CD14-positive monocyte (primary cell): ENCODE results near the gene SRR. TPM values are rescaled to one million over a fixed set of nuclear protein-coding genes. Genes with fewer than 3 reads are reported as not detected.

Experiments used
- DNase-seq, 3 donors: peaks; one replicate each; pipeline ENCODE4 v3.0.0-alpha.2; 2011 to 2022
- H2AFZ ChIP-seq: 2 replicates; pipeline ENCODE4 v1.6.0; 2012; ENCODE audit warnings: mild to moderate bottlenecking, low read depth, low read length, inconsistent platforms; ENCODE audit not compliant: insufficient read depth, poor library complexity, severe bottlenecking
- H3K27ac ChIP-seq, 2 donors: 1 replicate in 1 of 2; 2 replicates in 1 of 2; pipeline ENCODE4 v1.5.1; 2012 to 2013; ENCODE audit warnings: low read length in 2 of 2, control low read depth in 1 of 2, inconsistent platforms in 1 of 2, low read depth in 1 of 2, mild to moderate bottlenecking in 1 of 2
- H3K27me3 ChIP-seq, 2 donors: one replicate each; pipeline versions ENCODE4 v1.6.0 to v1.6.1; 2011 to 2013; ENCODE audit warnings: low read length in 2 of 2; ENCODE audit not compliant: control insufficient read depth in 2 of 2, insufficient read depth in 2 of 2
- H3K36me3 ChIP-seq, 2 donors: replicated peaks in 1 of 2; 1 replicate in 1 of 2; 2 replicates in 1 of 2; pipeline versions ENCODE4 v1.5.1 to v1.6.1; 2012 to 2013; ENCODE audit warnings: low read length in 2 of 2, control low read depth in 1 of 2, inconsistent platforms in 1 of 2, mild to moderate bottlenecking in 1 of 2; ENCODE audit not compliant: insufficient read depth in 2 of 2, control insufficient read depth in 1 of 2
- H3K4me1 ChIP-seq, 2 donors: 1 replicate in 1 of 2; 2 replicates in 1 of 2; pipeline versions ENCODE4 v1.5.1 to v1.6.1; 2012 to 2013; ENCODE audit warnings: low read length in 2 of 2, control low read depth in 1 of 2, inconsistent platforms in 1 of 2, mild to moderate bottlenecking in 1 of 2, moderate library complexity in 1 of 2; ENCODE audit not compliant: insufficient read depth in 2 of 2, control insufficient read depth in 1 of 2
- H3K4me2 ChIP-seq: replicated peaks from 2 replicates; pipeline ENCODE3; 2012; ENCODE audit warnings: low read length, moderate library complexity, mild to moderate bottlenecking; ENCODE audit not compliant: poor library complexity, severe bottlenecking; ENCODE audit errors: extremely low read depth
- H3K4me3 ChIP-seq, 3 experiments: fragments of 200-600 bp in 1 of 3; sonication (generic) in 1 of 3; replicated peaks in 1 of 3; 1 replicate in 2 of 3; 2 replicates in 1 of 3; pipeline ENCODE4 v1.5.1; 2011 to 2013; ENCODE audit warnings: low read length in 3 of 3, mild to moderate bottlenecking in 3 of 3, control low read depth in 2 of 3, low read depth in 2 of 3, inconsistent platforms in 1 of 3, moderate library complexity in 1 of 3
- H3K79me2 ChIP-seq: 2 replicates; pipeline ENCODE4 v1.6.0; 2012; ENCODE audit warnings: mild to moderate bottlenecking, control low read depth, inconsistent platforms, low read length, moderate library complexity; ENCODE audit not compliant: insufficient read depth
- H3K9ac ChIP-seq: 2 replicates; pipeline ENCODE4 v1.6.0; 2017; ENCODE audit warnings: low read length, mild to moderate bottlenecking; ENCODE audit not compliant: insufficient read depth, poor library complexity, severe bottlenecking
- H3K9me3 ChIP-seq, 2 donors: replicated peaks in 1 of 2; 1 replicate in 1 of 2; 2 replicates in 1 of 2; pipeline versions ENCODE4 v1.5.1 to v1.6.1; 2012 to 2013; ENCODE audit warnings: low read length in 2 of 2, control low read depth in 1 of 2; ENCODE audit not compliant: control insufficient read depth in 1 of 2, insufficient read depth in 1 of 2
- H4K20me1 ChIP-seq: 2 replicates; pipeline ENCODE4 v1.6.0; 2012; ENCODE audit warnings: mild to moderate bottlenecking, low read length, control low read depth, moderate library complexity; ENCODE audit not compliant: insufficient read depth
- H3K27ac Mint-ChIP-seq, 7 donors: one replicate each; pipeline ENCODE4 v1.8.0; 2020; ENCODE audit warnings: mild to moderate bottlenecking in 7 of 7, mixed read lengths in 7 of 7, moderate library complexity in 6 of 7, inconsistent platforms in 2 of 7
- H3K27me3 Mint-ChIP-seq, 3 donors: one replicate each; pipeline ENCODE4 v1.8.0; 2021 to 2022; ENCODE audit warnings: low read depth in 3 of 3, mild to moderate bottlenecking in 3 of 3, mixed read lengths in 3 of 3, moderate library complexity in 3 of 3, inconsistent platforms in 1 of 3
- H3K36me3 Mint-ChIP-seq, 2 donors: one replicate each; pipeline ENCODE4 v1.8.0; 2020; ENCODE audit warnings: mixed read lengths in 2 of 2, inconsistent platforms in 1 of 2, mild to moderate bottlenecking in 1 of 2
- H3K4me1 Mint-ChIP-seq: one replicate; pipeline ENCODE4 v1.8.0; 2020; ENCODE audit warnings: mild to moderate bottlenecking, mixed read lengths
- H3K4me3 Mint-ChIP-seq, 2 donors: one replicate each; pipeline ENCODE4 v1.8.0; 2020; ENCODE audit warnings: mild to moderate bottlenecking in 2 of 2, mixed read lengths in 2 of 2, moderate library complexity in 1 of 2
- H3K9me3 Mint-ChIP-seq, 7 donors: one replicate each; pipeline ENCODE4 v1.8.0; 2020 to 2022; ENCODE audit warnings: mixed read lengths in 7 of 7, mild to moderate bottlenecking in 6 of 7, moderate library complexity in 6 of 7, inconsistent platforms in 2 of 7
- WGBS: methylation state at CpG from one replicate; pipeline ENCODE4 v1.1.5; 2013; ENCODE audit warnings: missing lambda C conversion rate; ENCODE audit not compliant: insufficient coverage; 5-methylcytosine and 5-hydroxymethylcytosine counted together
- intact Hi-C, 2 donors: fragments of 100-400 bp; cut with micrococcal nuclease; formaldehyde crosslinking; loops; one replicate each; pipeline versions ENCODE4 v1.15.0 to v1.15.1; 2023
- polyA plus RNA-seq, 3 donors: library from polyadenylated mRNA; depleted of rRNA in 1 of 3; unstranded in 2 of 3; stranded (reverse) in 1 of 3; fragments of 300-500 nt in 2 of 3; fragments of >200 nt in 1 of 3; fragmentation: Illumina TruSeq in 2 of 3; gene quantifications; 1 replicate in 2 of 3; 2 replicates in 1 of 3; pipeline ENCODE4 v1.2.3, GENCODE V29; 2012 to 2021
- TF ChIP-seq, protein P1 (sequence below): fragments of 200-600 bp; IDR thresholded peaks from one replicate; pipeline ENCODE4 v1.8.0; 2022; ENCODE audit warnings: antibody characterized with exemption, mild to moderate bottlenecking

Gene SRR
- polyA plus RNA-seq, 3 donors: 3.4 to 5.7 (median 3.7) TPM

DNA sequence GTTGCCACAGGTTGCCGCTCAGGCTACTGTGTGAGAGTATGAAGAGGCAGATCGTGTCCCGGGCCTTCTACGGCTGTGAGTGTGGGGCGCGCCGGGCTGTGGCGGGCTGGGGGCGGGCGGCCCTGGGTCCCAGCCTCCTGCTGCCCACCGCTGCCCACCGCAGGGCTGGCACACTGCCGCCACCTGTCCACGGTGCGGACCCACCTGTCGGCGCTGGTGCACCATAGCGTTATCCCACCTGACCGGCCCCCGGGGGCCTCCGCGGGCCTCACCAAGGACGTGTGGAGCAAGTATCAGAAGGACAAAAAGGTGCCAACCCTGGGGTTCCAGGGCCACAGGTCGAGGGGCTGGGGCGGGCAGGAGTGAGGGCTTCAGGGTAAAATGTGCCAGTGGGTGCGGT is 68.4 kb downstream of the SRR start:
- 99% methylated on average over 19 of the region's 26 CpGs for WGBS
- TF ChIP-seq, protein P1, sequence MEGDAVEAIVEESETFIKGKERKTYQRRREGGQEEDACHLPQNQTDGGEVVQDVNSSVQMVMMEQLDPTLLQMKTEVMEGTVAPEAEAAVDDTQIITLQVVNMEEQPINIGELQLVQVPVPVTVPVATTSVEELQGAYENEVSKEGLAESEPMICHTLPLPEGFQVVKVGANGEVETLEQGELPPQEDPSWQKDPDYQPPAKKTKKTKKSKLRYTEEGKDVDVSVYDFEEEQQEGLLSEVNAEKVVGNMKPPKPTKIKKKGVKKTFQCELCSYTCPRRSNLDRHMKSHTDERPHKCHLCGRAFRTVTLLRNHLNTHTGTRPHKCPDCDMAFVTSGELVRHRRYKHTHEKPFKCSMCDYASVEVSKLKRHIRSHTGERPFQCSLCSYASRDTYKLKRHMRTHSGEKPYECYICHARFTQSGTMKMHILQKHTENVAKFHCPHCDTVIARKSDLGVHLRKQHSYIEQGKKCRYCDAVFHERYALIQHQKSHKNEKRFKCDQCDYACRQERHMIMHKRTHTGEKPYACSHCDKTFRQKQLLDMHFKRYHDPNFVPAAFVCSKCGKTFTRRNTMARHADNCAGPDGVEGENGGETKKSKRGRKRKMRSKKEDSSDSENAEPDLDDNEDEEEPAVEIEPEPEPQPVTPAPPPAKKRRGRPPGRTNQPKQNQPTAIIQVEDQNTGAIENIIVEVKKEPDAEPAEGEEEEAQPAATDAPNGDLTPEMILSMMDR: no peak
- intact Hi-C loops: no loop called here

DNA sequence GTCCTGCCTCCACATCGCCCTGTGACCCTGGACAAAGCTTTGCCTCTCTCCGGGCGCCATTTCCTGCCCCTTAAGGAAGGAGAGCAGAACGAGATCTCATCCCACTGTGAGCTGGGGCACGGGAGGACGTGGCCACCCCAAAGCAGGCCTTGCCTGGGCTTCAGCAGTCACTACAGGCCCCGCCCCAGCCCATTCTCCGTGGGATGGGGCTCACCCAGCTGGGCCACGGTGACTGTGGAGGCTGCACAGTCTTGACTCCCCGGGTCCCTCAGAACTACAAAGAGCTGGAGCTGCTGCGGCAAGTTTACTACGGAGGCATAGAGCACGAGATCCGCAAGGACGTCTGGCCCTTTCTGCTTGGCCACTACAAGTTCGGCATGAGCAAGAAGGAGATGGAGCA is 68.9 kb downstream of the SRR start:
- intact Hi-C loops: no loop called here
- Histone ChIP-seq H3K9ac (no peak overlapping the region), H4K20me1 (no peaks in the 10 kb centered on the region), H3K36me3 (peaks cover 37 to 41% of the 10 kb centered on the region in 2 donors), H2AFZ (no peak overlapping the region), H3K27ac (no peak overlapping the region), H3K79me2 (no peaks in the 10 kb centered on the region), H3K4me2 (no peak overlapping the region), H3K9me3 (no peaks in the 10 kb centered on the region), H3K27me3 (no peaks in the 10 kb centered on the region), H3K4me3 (no peak overlapping the region), H3K4me1 (no peaks in the 10 kb centered on the region)
- DNase-seq: no peak
- Mint-ChIP-seq H3K36me3 (peaks cover 29 to 53% of the 10 kb centered on the region in 2 donors), H3K9me3 (no peaks in the 10 kb centered on the region), H3K4me3 (no peak overlapping the region), H3K27me3 (peaks cover 0 to 2% (median 0%) of the 10 kb centered on the region in 3 donors), H3K4me1 (peaks cover 12% of the 10 kb centered on the region), H3K27ac (no peak overlapping the region)
- 97% methylated on average over 15 of the region's 16 CpGs for WGBS
- TF ChIP-seq, protein P1: no peak

More for the DNA sequence above, 68.4 kb downstream of the SRR start:
- H3K79me2 ChIP-seq: no peaks in the 10 kb centered on the region
- H3K27ac ChIP-seq: no peak overlapping the region
- no peaks in the 10 kb centered on the region for H3K9me3 ChIP-seq
- no peak overlapping the region for H3K4me3 Mint-ChIP-seq
- H3K36me3 ChIP-seq: peaks cover 34 to 36% of the 10 kb centered on the region in 2 donors
- no peak overlapping the region for H3K27ac Mint-ChIP-seq
- H3K36me3 Mint-ChIP-seq: peaks cover 27 to 53% of the 10 kb centered on the region in 2 donors
- no peak overlapping the region for H2AFZ ChIP-seq
- H4K20me1 ChIP-seq: no peaks in the 10 kb centered on the region
- H3K27me3 Mint-ChIP-seq: peaks cover 0 to 2% (median 0%) of the 10 kb centered on the region in 3 donors
- no peak overlapping the region for H3K4me3 ChIP-seq
- no peaks in the 10 kb centered on the region for H3K9me3 Mint-ChIP-seq
- no peak overlapping the region for H3K9ac ChIP-seq
- H3K4me1 Mint-ChIP-seq: peaks cover 12% of the 10 kb centered on the region
- no peak overlapping the region for H3K4me2 ChIP-seq
- no peaks in the 10 kb centered on the region for H3K27me3 ChIP-seq
- DNase-seq: no peak
- H3K4me1 ChIP-seq: no peaks in the 10 kb centered on the region
